NCI-H2196 (cell line): ENCODE data around the gene TSPAN12.

Experiments used
- DNase-seq: peaks from one replicate; lab custom pipeline; 2025; ENCODE audit not compliant: unreplicated experiment; lab: John Stamatoyannopoulos, UW

TSPAN12 gene

DNA sequence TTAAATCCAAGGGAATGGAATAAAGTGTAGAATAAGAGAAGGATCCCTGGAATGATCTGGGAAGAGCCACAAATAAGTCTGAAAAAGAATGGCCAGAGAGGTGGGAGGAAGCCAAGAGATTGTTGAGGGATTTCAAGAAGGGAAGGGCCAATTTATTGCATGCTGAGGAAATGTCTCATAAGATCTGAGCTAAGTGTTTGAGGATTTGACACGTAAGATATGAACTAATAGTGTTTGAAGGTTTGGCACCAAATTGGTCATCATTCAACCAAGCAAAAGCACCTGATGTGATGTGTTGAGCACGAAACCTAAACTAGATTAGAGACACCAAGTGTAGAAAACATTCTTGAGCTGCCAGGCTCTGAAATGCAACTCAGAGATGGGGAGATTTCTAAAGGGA, 97.9 kb downstream of the TSPAN12 start:
- DNase-seq: no peak

DNA sequence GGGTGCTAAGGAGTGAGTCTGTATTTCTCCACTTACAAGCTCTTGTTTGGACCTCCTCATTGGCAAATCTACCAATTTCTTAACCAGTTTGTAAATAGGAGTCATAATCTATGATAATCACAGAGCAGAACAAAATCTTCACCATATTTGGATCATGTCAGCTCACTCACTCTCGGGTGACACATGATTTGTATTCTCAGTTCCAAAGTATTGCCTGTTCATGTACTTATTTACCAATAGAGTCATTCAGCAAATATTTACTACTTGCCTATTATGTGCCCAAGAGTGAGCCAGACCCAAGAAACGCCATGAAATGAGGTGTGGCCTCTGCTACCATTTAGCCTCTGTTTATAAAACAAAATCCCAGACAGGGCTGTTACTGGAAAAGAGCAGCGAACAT, 114.8 kb downstream of the TSPAN12 start:
- peak; percentile 57 for DNase-seq

DNA sequence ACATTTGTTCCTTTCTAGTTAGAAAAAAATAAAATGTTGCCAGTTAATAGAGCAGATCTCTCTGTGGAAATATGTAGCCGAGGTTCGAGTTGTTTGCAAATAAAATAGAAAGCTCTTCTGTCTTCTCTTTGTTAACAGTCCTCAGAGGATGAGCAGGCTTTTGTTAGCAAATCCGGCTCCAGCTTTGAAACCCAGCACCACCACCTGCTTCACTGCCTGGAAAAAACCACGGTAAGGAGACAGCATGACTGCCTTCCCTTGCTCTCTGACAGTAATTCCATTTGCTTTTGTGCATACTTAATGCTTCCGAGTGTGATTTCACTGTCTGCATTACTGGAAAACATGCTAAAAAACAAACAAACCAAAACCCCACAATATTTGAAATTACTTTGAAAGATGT, 115.6 kb downstream of the TSPAN12 start:
- DNase-seq: peak; percentile 85

DNA sequence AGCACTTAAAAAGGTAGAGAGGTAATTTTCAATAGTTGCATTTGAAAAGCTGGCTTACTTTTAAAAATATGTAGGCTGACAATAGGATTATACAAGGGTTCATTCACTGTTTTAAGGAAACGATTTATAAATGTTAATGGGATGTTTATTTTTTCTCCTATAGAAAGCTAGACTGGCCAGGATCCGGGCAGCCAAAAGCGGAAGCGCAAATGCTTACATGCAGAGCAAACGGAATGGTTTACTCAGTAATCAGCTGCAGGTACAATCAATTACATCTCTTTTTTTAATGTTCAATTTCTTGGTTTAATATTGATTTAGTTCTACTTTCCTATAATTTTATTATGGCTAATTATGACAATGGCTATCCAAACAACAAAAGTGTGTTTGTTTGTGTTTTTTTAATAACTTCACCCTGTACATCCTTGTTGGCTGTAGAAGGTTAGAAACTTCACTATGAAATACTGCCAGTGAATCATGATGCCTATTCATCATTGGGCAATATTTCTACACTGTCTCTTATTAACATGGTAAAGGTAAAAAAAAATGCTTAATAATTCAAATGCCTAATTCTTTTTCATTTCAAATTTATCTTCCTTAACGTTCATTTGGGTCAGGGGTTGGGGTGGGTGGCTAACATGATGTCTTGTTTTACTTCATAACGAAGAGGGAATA, 116.4 kb downstream of the TSPAN12 start:
- peak; percentile 37 for DNase-seq

DNA sequence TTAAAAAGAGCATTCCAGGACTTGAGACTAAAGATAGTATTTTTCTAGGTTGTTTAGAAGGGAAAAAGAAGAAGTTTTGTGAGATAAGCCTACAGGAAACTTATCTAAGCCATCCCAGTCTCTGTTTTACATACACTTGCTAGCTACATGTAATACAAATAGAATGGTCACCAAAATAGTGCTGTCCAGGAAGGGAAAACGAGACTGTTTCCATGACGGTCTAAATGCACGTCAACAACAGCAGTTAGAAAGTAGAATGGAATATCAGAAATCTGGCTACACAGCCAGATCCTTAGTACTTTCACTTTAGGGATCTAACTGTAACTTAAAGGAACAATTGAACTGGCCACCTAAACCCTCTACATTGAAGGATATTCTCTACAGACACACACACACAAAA, 117.6 kb downstream of the TSPAN12 start:
- peak; percentile 68 for DNase-seq

DNA sequence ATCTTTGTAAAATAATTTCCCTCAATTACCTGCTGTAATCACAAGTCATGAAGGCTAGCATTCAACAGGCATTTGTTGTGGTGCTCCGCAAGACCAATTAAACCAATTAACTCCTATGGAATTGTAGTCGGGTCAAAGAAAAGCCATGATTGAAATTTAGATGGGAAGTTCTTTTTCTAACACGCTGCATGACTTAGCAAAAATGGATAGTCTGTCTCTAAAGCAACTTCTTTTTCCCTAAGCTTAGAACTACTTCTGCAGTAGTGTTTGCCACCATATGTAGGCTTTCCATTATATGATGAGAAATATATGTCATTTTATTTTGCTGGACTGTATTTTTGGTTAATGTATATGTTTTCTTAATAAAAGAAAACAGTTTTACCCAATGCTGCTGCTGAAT, 119.1 kb downstream of the TSPAN12 start:
- no peak for DNase-seq
